Subcutaneous adipose tissue (tissue), 4 donors: ENCODE measurements around the gene LONRF3. TPM values are rescaled to one million over a fixed set of nuclear protein-coding genes. Genes with fewer than 3 reads are reported as not detected.

Experiments used
- CTCF ChIP-seq: fragments of 450-650 bp; IDR thresholded peaks from one replicate; pipeline ENCODE4 v1.5.1; 2016; ENCODE audit warnings: low read depth, mild to moderate bottlenecking, control low read depth, antibody characterized with exemption, moderate library complexity
- total RNA-seq, 4 donors: library from RNA; depleted of rRNA; stranded (reverse); fragments of >200 nt; gene quantifications; one replicate each; pipeline ENCODE4 v1.1.0, GENCODE V29; 2016

The LONRF3 gene
- total RNA-seq: 10 to 100 TPM; 10.8 to 22.1 (median 12.3) TPM

DNA sequence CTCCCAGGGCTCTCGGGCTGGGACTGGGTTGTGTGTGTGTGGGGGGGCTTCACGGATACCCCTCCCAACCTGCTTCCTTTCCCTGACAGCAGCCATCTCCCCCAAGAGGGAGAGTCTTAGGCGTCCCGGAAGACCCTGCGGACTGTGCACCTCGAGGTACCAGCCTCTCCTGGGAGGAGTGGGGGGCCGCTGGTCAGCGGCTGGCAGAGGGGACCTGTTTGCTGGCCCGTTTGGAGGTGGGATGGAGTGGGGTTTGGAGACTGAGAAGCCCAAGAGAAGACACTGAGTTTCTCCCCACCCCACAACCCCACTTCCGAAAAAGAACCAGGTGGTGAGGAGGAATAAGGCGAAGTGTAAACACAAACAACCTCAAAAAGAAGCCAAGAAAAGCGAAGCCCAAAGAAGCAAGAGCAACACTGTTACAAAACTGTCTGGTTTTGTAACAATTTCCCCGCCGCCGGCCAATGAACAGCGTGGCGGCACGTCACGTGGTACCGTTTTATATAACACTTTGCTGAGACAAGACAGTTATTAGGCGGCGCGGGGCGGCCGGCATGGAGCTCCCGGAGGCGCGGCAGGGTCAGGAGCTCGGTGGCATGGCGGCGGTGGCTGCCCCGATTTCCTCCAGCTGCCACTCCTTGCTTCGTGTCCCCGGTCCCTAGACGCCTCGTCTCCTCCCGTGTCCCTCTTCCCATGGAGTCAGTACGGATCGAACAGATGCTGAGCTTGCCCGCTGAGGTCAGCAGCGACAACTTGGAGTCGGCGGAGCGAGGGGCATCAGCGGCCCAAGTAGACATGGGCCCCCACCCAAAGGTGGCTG is at the start of gene LONRF3:
Gene LONRF3, plus strand, starts transcription at position 531 of the 820 bp plus-strand sequence. Its CDS starts 163 bp downstream, at position 694.
- TF ChIP-seq CTCF: no peak

DNA sequence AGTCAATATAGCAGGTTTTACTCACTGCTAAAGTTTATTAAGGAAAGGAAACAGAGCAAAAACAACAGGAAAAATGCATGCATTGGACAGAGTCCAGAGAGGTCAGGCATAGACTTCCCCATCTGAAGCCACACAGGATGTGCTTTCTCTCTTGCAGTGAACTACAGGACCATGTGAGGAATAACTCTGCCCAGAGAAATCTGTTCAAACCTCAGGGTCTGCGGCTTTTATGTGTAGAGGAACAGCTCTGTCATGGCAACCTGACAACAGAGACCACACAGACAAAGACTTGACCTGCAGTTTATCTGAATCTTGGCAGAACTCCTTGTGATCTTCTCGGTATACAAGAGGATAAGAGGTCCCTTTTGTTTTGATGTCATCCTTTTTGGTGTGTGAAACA is 46.3 kb upstream of the LONRF3 start:
- no peak for TF ChIP-seq CTCF

DNA sequence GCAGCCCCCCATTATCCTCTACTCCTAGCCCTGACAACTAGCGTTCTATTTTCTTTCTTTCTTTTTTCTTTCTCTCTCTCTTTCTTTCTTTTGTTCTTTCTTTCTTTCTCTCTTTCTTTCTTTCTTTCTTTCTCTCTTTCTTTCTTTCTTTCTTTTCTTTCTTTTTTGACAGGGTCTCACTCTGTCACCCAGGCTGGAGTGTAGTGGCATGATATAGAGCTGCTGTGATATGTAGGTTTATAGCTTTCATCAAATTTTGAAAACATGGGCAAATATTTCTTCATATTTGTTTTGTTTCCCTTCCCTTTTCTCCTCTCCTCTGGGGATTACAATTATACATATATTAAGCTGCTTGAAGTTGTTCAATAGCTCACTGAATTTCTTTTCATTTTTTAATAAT is 39.1 kb upstream of the LONRF3 start:
- no peak for TF ChIP-seq CTCF

GRCh38 chrX:118941147-118941546 is 33.3 kb upstream of the LONRF3 start:
- no peak for TF ChIP-seq CTCF

DNA sequence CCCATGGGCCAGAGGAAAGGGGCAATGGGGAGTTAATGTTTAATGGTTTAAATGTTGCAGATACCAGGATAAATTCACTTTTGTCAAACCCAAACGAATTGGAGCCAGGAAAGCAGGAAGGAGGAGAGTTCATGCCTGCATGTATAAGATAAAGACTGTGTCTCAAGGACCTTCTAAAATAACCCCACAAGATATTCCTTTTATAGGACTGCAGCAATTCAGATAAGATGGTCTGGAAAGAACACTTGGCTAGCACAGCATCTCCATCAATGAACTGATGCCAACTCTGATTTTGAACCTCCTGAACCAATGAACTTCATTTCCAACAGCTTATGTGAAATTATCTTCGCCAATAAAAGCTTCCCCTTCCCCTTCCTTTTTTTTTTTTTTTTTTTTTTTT is 31.3 kb upstream of the LONRF3 start:
- no peak for TF ChIP-seq CTCF

DNA sequence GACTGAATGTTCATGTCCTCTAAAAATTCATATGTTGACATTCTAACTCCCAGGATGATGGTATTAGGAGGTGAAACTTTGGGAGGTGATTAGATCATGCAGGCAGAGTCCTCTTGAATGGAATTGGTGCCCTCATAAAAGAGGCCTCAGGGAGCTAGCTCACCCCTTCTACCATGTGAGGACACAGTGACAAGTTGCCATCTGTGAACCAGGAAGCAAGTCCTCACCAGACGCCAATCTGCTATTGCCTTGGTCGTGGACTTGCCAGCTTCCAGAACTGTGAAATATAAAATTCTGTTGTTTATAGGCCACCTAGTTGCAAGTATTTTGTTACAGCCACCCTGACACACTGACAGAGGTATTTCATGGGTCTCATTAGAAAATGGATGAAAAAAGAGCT is 28.5 kb upstream of the LONRF3 start:
- TF ChIP-seq CTCF: no peak

- no peak for TF ChIP-seq CTCF
Observed at GRCh38 chrX:118948270-118948669, 26.1 kb upstream of the LONRF3 start.
